ENCODE results near the gene HDGF. TPM values are rescaled to one million over a fixed set of nuclear protein-coding genes. Genes with fewer than 3 reads are reported as not detected.

HDGF gene
- total and polyA plus RNA-seq, 4 donors = 41.7 to 148 (median 119) TPM

DNA sequence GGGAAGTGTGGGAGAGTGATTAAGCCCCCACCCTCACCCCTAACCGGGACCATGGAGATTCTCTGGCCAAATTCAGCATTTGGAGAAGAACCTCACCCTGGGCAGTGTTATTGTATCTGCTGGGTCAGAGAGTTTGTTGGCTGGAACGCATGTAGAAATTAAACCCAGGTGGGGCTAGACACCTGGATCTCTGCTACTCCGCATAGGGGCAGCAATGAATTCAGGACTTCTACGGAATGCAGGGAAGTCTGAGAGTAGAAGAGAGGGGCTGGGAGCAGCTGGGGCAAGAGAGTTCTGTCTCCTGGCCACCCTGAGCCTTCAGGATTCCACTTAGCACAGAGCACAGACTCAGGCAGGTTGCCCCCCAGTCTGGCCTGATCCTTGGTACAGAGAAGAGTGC, 42.4 kb downstream of the HDGF start:
- Histone ChIP-seq H3K9ac (ENCODE audit: low read depth in 1 of 2, low read length in 2 of 2) (no peak overlapping the region), H3K9me3 (ENCODE audit: control insufficient read depth in 4 of 4, low read length in 3 of 4) (no peaks in the 10 kb centered on the region), H3K27ac (ENCODE audit: low read depth in 1 of 2, low read length in 2 of 2) (no peak overlapping the region), H3K4me3 (ENCODE audit: low read depth in 1 of 3, low read length in 3 of 3) (no peak overlapping the region), H3K36me3 (ENCODE audit: control insufficient read depth in 4 of 4, insufficient read depth in 3 of 4, low read depth in 1 of 4, low read length in 3 of 4) (no peaks in the 10 kb centered on the region), H3K27me3 (ENCODE audit: control insufficient read depth in 4 of 4, insufficient read depth in 4 of 4, low read length in 3 of 4) (peaks cover 0 to 7% (median 5%) of the 10 kb centered on the region in 4 donors), H3K4me1 (ENCODE audit: control insufficient read depth in 4 of 4, insufficient read depth in 4 of 4, low read length in 3 of 4) (peaks cover 11 to 19% (median 13%) of the 10 kb centered on the region in 4 donors)
- DNase-seq (ENCODE audit: low spot score) = no peak
- TF ChIP-seq YY1 (IDR thresholded peaks at IDR 0.05) (no peak), HNF4A (conservative IDR thresholded peaks at IDR 0.05) (no peak), FOXA2 (IDR thresholded peaks at IDR 0.05) (no peak), FOXA1 (IDR thresholded peaks at IDR 0.05) (no peak), MAX (IDR thresholded peaks at IDR 0.05) (no peak), ATF3 (IDR thresholded peaks at IDR 0.05) (no peak), GABPA (IDR thresholded peaks at IDR 0.05 in 1 of 2, conservative IDR thresholded peaks at IDR 0.05 in 1 of 2) (no peak), ZBTB33 (IDR thresholded peaks at IDR 0.05) (no peak), TAF1 (conservative IDR thresholded peaks at IDR 0.05) (no peak), NR2F2 (IDR thresholded peaks at IDR 0.05) (no peak), HNF4G (IDR thresholded peaks at IDR 0.05) (no peak), RAD21 (IDR thresholded peaks at IDR 0.05) (no peak), SP1 (IDR thresholded peaks at IDR 0.05) (no peak), JUND (IDR thresholded peaks at IDR 0.05) (no peak)
- 68% methylated on average over 4 of the region's 4 CpGs for WGBS

- Histone ChIP-seq H3K27ac (ENCODE audit: low read depth in 1 of 2, low read length in 2 of 2) (no peak overlapping the region), H3K36me3 (ENCODE audit: control insufficient read depth in 4 of 4, insufficient read depth in 3 of 4, low read depth in 1 of 4, low read length in 3 of 4) (no peaks in the 10 kb centered on the region)
- no peak for TF ChIP-seq NR2F2 (IDR thresholded peaks at IDR 0.05)
These were observed 43.2 kb downstream of the HDGF start for GRCh38 chr1:156708218-156708661.

DNA sequence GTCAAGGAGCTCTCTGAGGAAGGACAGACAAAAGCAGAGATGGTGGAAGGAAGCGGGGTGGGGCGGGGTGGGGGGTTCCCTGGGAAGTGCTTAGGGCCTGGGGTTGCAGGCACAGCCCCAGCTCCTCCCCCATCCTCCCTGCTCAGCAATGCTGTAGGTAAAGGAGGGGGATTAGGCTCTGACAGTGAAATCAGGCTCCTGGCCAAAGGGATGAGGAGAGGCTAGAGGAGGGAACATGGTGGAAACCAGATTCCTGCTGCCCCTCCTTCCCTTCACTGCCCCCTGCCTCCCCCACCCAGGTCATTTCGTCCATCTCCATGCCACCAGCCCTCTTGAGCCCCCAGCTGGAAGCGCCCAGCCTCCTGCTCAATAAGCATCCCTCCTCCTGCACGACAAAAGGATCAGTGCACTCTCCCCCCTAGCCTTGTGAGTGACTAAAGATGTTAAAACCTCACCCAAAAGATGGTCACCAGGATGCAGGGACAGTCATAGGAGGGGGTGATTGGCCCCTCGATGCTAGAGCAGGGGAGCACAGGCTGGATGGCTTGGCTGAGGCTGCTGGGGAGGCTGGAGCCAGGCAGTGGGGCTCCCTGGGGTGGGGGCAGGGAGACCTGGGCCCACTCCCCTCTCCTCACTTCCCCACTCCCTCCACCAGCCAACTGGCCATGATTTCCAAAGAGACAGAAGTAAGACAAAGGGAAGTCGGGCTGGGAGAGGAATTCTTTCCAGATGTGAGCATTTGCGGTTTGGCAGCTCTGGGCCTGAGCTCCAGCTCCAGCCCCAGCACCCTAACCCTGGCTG, 43.9 kb downstream of the HDGF start:
- H3K9ac ChIP-seq (ENCODE audit: low read depth in 1 of 2, low read length in 2 of 2) = no peak overlapping the region
- H3K27me3 ChIP-seq (ENCODE audit: control insufficient read depth in 4 of 4, insufficient read depth in 4 of 4, low read length in 3 of 4) = peaks cover 0 to 10% (median 7%) of the 10 kb centered on the region in 4 donors
- no peaks in the 10 kb centered on the region for H3K9me3 ChIP-seq (ENCODE audit: control insufficient read depth in 4 of 4, low read length in 3 of 4)
- peaks cover 11 to 19% (median 13%) of the 10 kb centered on the region in 4 donors for H3K4me1 ChIP-seq (ENCODE audit: control insufficient read depth in 4 of 4, insufficient read depth in 4 of 4, low read length in 3 of 4)
- no peak overlapping the region for H3K27ac ChIP-seq (ENCODE audit: low read depth in 1 of 2, low read length in 2 of 2)
- 47% methylated on average over 8 of the region's 8 CpGs for WGBS
- H3K4me3 ChIP-seq (ENCODE audit: low read depth in 1 of 3, low read length in 3 of 3) = no peak overlapping the region
- no peak for TF ChIP-seq JUND (IDR thresholded peaks at IDR 0.05)
- no peaks in the 10 kb centered on the region for H3K36me3 ChIP-seq (ENCODE audit: control insufficient read depth in 4 of 4, insufficient read depth in 3 of 4, low read depth in 1 of 4, low read length in 3 of 4)
- DNase-seq (ENCODE audit: low spot score) = no peak

More at GRCh38 chr1:156708218-156708661, 43.2 kb downstream of the HDGF start:
- Histone ChIP-seq H3K9ac (ENCODE audit: low read depth in 1 of 2, low read length in 2 of 2) (no peak overlapping the region), H3K9me3 (ENCODE audit: control insufficient read depth in 4 of 4, low read length in 3 of 4) (no peaks in the 10 kb centered on the region), H3K4me3 (ENCODE audit: low read depth in 1 of 3, low read length in 3 of 3) (no peak overlapping the region), H3K4me1 (ENCODE audit: control insufficient read depth in 4 of 4, insufficient read depth in 4 of 4, low read length in 3 of 4) (peaks cover 11 to 19% (median 13%) of the 10 kb centered on the region in 4 donors), H3K27me3 (ENCODE audit: control insufficient read depth in 4 of 4, insufficient read depth in 4 of 4, low read length in 3 of 4) (peaks cover 0 to 8% (median 7%) of the 10 kb centered on the region in 4 donors)
- no peak for DNase-seq (ENCODE audit: low spot score)
- WGBS = 34% methylated on average over 4 of the region's 4 CpGs
